Measurements from ENCODE around the gene COL4A2.

Gene COL4A2

GRCh38 chr13:110336108-110336507 is 29.0 kb downstream of the COL4A2 start:
- H3K9me3 Mint-ChIP-seq = peaks cover 6 to 12% of the 10 kb centered on the region in 2 donors
- H3K4me3 Mint-ChIP-seq = no peak overlapping the region
- H3K4me1 Mint-ChIP-seq = peaks cover 10 to 12% of the 10 kb centered on the region in 2 donors
- DNase-seq (no peak), ATAC-seq (replicated peaks) (no peak)
- H3K27me3 Mint-ChIP-seq = peaks cover 43 to 76% of the 10 kb centered on the region in 2 donors
- peaks cover 0 to 12% of the 10 kb centered on the region in 2 donors for H3K36me3 Mint-ChIP-seq
- H3K27ac Mint-ChIP-seq = no peak overlapping the region

GRCh38 chr13:110336681-110337080 is 29.6 kb downstream of the COL4A2 start:
- Mint-ChIP-seq H3K4me3 (no peak overlapping the region), H3K27me3 (peaks cover 40 to 77% of the 10 kb centered on the region in 2 donors), H3K27ac (no peak overlapping the region), H3K4me1 (peaks cover 15 to 17% of the 10 kb centered on the region in 2 donors), H3K9me3 (peaks cover 6 to 12% of the 10 kb centered on the region in 2 donors), H3K36me3 (peaks cover 0 to 12% of the 10 kb centered on the region in 2 donors)
- ATAC-seq (replicated peaks) = no peak
- DNase-seq = no peak

GRCh38 chr13:110337247-110337646 is 30.2 kb downstream of the COL4A2 start:
- no peak for ATAC-seq (replicated peaks)
- peaks cover 38 to 75% of the 10 kb centered on the region in 2 donors for H3K27me3 Mint-ChIP-seq

GRCh38 chr13:110338441-110339101 is 31.5 kb downstream of the COL4A2 start:
- H3K4me1 Mint-ChIP-seq = peaks cover 15 to 20% of the 10 kb centered on the region in 2 donors
- peaks cover 31 to 66% of the 10 kb centered on the region in 2 donors for H3K27me3 Mint-ChIP-seq
- H3K4me3 Mint-ChIP-seq = no peak overlapping the region
- DNase-seq = no peak
- peaks cover 0 to 12% of the 10 kb centered on the region in 2 donors for H3K36me3 Mint-ChIP-seq
- peaks cover 6 to 12% of the 10 kb centered on the region in 2 donors for H3K9me3 Mint-ChIP-seq
- no peak overlapping the region for H3K27ac Mint-ChIP-seq
- no peak for ATAC-seq (replicated peaks)

More at GRCh38 chr13:110337247-110337646, 30.2 kb downstream of the COL4A2 start:
- H3K27ac Mint-ChIP-seq = no peak overlapping the region
- peaks cover 6 to 12% of the 10 kb centered on the region in 2 donors for H3K9me3 Mint-ChIP-seq
- H3K36me3 Mint-ChIP-seq = peaks cover 0 to 12% of the 10 kb centered on the region in 2 donors
- DNase-seq = no peak
- H3K4me1 Mint-ChIP-seq = peaks cover 15 to 20% of the 10 kb centered on the region in 2 donors
- no peak overlapping the region for H3K4me3 Mint-ChIP-seq

GRCh38 chr13:110339263-110339662 is 32.2 kb downstream of the COL4A2 start:
- no peak overlapping the region for H3K27ac Mint-ChIP-seq
- H3K9me3 Mint-ChIP-seq = peaks cover 6 to 12% of the 10 kb centered on the region in 2 donors
- no peak overlapping the region for H3K4me3 Mint-ChIP-seq
- ATAC-seq (replicated peaks) (no peak), DNase-seq (no peak)
- H3K27me3 Mint-ChIP-seq = peaks cover 31 to 65% of the 10 kb centered on the region in 2 donors
- H3K36me3 Mint-ChIP-seq = peaks cover 0 to 12% of the 10 kb centered on the region in 2 donors
- H3K4me1 Mint-ChIP-seq = peaks cover 15 to 20% of the 10 kb centered on the region in 2 donors

GRCh38 chr13:110339975-110340550 is 33.0 kb downstream of the COL4A2 start:
- Mint-ChIP-seq H3K4me3 (peak overlapping the region in 1 of 2 donors; percentile 46), H3K9me3 (peaks cover 1 to 5% of the 10 kb centered on the region in 2 donors), H3K4me1 (peaks cover 15 to 20% of the 10 kb centered on the region in 2 donors), H3K36me3 (peaks cover 0 to 8% of the 10 kb centered on the region in 2 donors), H3K27me3 (peaks cover 26 to 57% of the 10 kb centered on the region in 2 donors), H3K27ac (no peak overlapping the region)
- DNase-seq (no peak), ATAC-seq (replicated peaks) (no peak)

GRCh38 chr13:110340812-110341444 is 33.8 kb downstream of the COL4A2 start:
- H3K4me1 Mint-ChIP-seq = peaks cover 15 to 20% of the 10 kb centered on the region in 2 donors
- peaks cover 23 to 52% of the 10 kb centered on the region in 2 donors for H3K27me3 Mint-ChIP-seq
- peak overlapping the region; percentile 49 for H3K27ac Mint-ChIP-seq
- no peaks in the 10 kb centered on the region for H3K9me3 Mint-ChIP-seq
- peaks cover 0 to 2% of the 10 kb centered on the region in 2 donors for H3K36me3 Mint-ChIP-seq
- DNase-seq (peak; percentile 22), ATAC-seq (replicated peaks) (peak; percentile 74)
- peak overlapping the region; percentile 60 to 73 for H3K4me3 Mint-ChIP-seq

- peak; percentile 3 for DNase-seq
- ATAC-seq (replicated peaks) = peak; percentile 79 to 86
- peaks cover 15 to 20% of the 10 kb centered on the region in 2 donors for H3K4me1 Mint-ChIP-seq
- peak overlapping the region; percentile 49 for H3K27ac Mint-ChIP-seq
- no peaks in the 10 kb centered on the region for H3K9me3 Mint-ChIP-seq
- H3K4me3 Mint-ChIP-seq = peak overlapping the region; percentile 60 to 73
- H3K27me3 Mint-ChIP-seq = peaks cover 19 to 49% of the 10 kb centered on the region in 2 donors
- no peaks in the 10 kb centered on the region for H3K36me3 Mint-ChIP-seq
Measured at GRCh38 chr13:110341445-110342244, 34.6 kb downstream of the COL4A2 start.

- no peak for DNase-seq
- ATAC-seq (replicated peaks) = no peak
- H3K36me3 Mint-ChIP-seq = no peaks in the 10 kb centered on the region
- peaks cover 15 to 20% of the 10 kb centered on the region in 2 donors for H3K4me1 Mint-ChIP-seq
- H3K27me3 Mint-ChIP-seq = peaks cover 22 to 43% of the 10 kb centered on the region in 2 donors
- H3K27ac Mint-ChIP-seq = no peak overlapping the region
- no peak overlapping the region for H3K4me3 Mint-ChIP-seq
- no peaks in the 10 kb centered on the region for H3K9me3 Mint-ChIP-seq
Measured at GRCh38 chr13:110342474-110342873, 35.4 kb downstream of the COL4A2 start.

- no peaks in the 10 kb centered on the region for H3K36me3 Mint-ChIP-seq
- no peak overlapping the region for H3K27ac Mint-ChIP-seq
- peaks cover 15 to 20% of the 10 kb centered on the region in 2 donors for H3K4me1 Mint-ChIP-seq
- no peaks in the 10 kb centered on the region for H3K9me3 Mint-ChIP-seq
- no peak for ATAC-seq (replicated peaks)
- H3K27me3 Mint-ChIP-seq = peaks cover 24 to 36% of the 10 kb centered on the region in 2 donors
- no peak overlapping the region for H3K4me3 Mint-ChIP-seq
- DNase-seq = no peak
Measured at GRCh38 chr13:110343241-110343865, 36.3 kb downstream of the COL4A2 start.

- no peak overlapping the region for H3K4me3 Mint-ChIP-seq
- H3K9me3 Mint-ChIP-seq = no peaks in the 10 kb centered on the region
- no peaks in the 10 kb centered on the region for H3K36me3 Mint-ChIP-seq
- DNase-seq = no peak
- no peak overlapping the region for H3K27ac Mint-ChIP-seq
- H3K4me1 Mint-ChIP-seq = peaks cover 15 to 20% of the 10 kb centered on the region in 2 donors
- no peak for ATAC-seq (replicated peaks)
- peaks cover 18 to 27% of the 10 kb centered on the region in 2 donors for H3K27me3 Mint-ChIP-seq
Measured at GRCh38 chr13:110344320-110344719, 37.2 kb downstream of the COL4A2 start.

- Mint-ChIP-seq H3K27me3 (peaks cover 12 to 19% of the 10 kb centered on the region in 2 donors), H3K9me3 (no peaks in the 10 kb centered on the region), H3K36me3 (no peaks in the 10 kb centered on the region), H3K27ac (no peak overlapping the region), H3K4me1 (peaks cover 13 to 17% of the 10 kb centered on the region in 2 donors), H3K4me3 (no peak overlapping the region)
- DNase-seq (no peak), ATAC-seq (replicated peaks) (no peak)
Measured at GRCh38 chr13:110345266-110345665, 38.2 kb downstream of the COL4A2 start.

GRCh38 chr13:110345701-110346100 is 38.6 kb downstream of the COL4A2 start:
- Mint-ChIP-seq H3K9me3 (no peaks in the 10 kb centered on the region), H3K4me3 (no peak overlapping the region), H3K27me3 (peaks cover 12 to 15% of the 10 kb centered on the region in 2 donors), H3K4me1 (peaks cover 9 to 12% of the 10 kb centered on the region in 2 donors), H3K36me3 (no peaks in the 10 kb centered on the region), H3K27ac (no peak overlapping the region)
- ATAC-seq (replicated peaks) (no peak), DNase-seq (no peak)
